ENCODE measurements around the gene LHFPL3.
A peak's percentile ranks its signal among the peaks of the same experiment; 100 is the strongest.
"Not testable (repeated sequence)": the region's sequence is repeated elsewhere in the genome, so short reads cannot be mapped to it uniquely, and the experiment has no call there.

The LHFPL3 gene

GRCh38 chr7:104936546-104936945, 608.1 kb downstream of the LHFPL3 start:
- H3K9me2 ChIP-seq (ENCODE audit: low read depth, low read length) = no peaks in the 10 kb centered on the region
- peaks cover 5% of the 10 kb centered on the region; the same call in 1 of the 2 replicates for H3F3A ChIP-seq (ENCODE audit: insufficient read depth, low read length)
- H3K79me2 ChIP-seq (ENCODE audit: insufficient read depth, low read length) = no peaks in the 10 kb centered on the region
- no peaks in the 10 kb centered on the region for H3K36me3 ChIP-seq (ENCODE audit: insufficient read depth, low read length)
- H4K20me1 ChIP-seq (ENCODE audit: insufficient read depth, low read length) = no peaks in the 10 kb centered on the region
- H3K9me3 ChIP-seq (ENCODE audit: low read length) = no peaks in the 10 kb centered on the region
- no peak overlapping the region for H3K4me3 ChIP-seq (ENCODE audit: low read depth, low read length, poor library complexity, severe bottlenecking)
- H2AFZ ChIP-seq (ENCODE audit: low read length) = peak overlapping the region; percentile 38; the same call in 1 of the 2 replicates
- H3K27ac ChIP-seq (ENCODE audit: low read depth, low read length, poor library complexity, severe bottlenecking) = peak overlapping the region; percentile 74
- no peaks in the 10 kb centered on the region for H3K27me3 ChIP-seq (ENCODE audit: insufficient read depth, low read length)
- peaks cover 57% of the 10 kb centered on the region for H3K4me1 ChIP-seq (ENCODE audit: insufficient read depth, low read length, severe bottlenecking)
- H3K9ac ChIP-seq (ENCODE audit: low read length) = peak overlapping the region; percentile 19; the same call in 1 of the 2 replicates
- H3K4me2 ChIP-seq (ENCODE audit: low read length) = peak overlapping the region; percentile 14; the same call in 1 of the 2 replicates
- TF ChIP-seq, protein P1, sequence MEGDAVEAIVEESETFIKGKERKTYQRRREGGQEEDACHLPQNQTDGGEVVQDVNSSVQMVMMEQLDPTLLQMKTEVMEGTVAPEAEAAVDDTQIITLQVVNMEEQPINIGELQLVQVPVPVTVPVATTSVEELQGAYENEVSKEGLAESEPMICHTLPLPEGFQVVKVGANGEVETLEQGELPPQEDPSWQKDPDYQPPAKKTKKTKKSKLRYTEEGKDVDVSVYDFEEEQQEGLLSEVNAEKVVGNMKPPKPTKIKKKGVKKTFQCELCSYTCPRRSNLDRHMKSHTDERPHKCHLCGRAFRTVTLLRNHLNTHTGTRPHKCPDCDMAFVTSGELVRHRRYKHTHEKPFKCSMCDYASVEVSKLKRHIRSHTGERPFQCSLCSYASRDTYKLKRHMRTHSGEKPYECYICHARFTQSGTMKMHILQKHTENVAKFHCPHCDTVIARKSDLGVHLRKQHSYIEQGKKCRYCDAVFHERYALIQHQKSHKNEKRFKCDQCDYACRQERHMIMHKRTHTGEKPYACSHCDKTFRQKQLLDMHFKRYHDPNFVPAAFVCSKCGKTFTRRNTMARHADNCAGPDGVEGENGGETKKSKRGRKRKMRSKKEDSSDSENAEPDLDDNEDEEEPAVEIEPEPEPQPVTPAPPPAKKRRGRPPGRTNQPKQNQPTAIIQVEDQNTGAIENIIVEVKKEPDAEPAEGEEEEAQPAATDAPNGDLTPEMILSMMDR (IDR thresholded peaks at IDR 0.05; ENCODE audit: low read length) = no peak
- TF ChIP-seq EZH2 (IDR thresholded peaks at IDR 0.05; ENCODE audit: borderline replicate concordance, low read length) = no peak

GRCh38 chr7:104937489-104937888, 609.1 kb downstream of the LHFPL3 start:
- not testable (repeated sequence) for H4K20me1 ChIP-seq (ENCODE audit: insufficient read depth, low read length)

DNA sequence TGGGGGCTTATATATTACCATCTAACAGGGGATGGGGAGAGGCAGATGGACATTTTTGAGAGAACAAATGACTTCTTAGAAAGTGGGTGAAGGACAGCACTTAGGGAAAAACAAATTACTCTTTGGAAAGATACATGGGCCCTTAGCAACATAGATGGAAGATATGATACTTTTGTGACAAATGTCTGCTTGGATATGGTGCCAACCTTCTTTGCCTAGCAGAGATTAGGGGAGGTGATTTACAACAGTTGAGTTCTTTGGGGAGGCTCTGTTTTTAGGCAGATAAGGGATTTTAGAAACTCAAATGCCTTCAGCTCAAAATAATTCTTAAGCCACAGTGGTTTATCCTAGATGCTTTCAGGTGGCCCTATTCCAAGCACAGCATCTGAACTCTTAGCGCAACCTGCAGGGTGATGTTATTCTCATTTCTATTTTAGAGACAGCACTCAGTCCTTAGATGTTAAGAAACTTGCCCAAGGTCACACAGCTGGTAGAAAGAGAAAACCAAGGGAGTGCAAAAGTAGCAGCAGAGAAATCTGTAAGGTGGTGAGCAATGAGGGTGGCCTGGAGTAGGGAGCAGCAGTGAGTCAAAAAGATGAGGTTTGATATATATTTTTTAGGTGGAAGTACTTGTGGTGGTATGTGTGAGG, 610.5 kb downstream of the LHFPL3 start:
- H3K27me3 ChIP-seq (ENCODE audit: insufficient read depth, low read length) = no peaks in the 10 kb centered on the region
- H3K4me3 ChIP-seq (ENCODE audit: low read depth, low read length, poor library complexity, severe bottlenecking) = no peak overlapping the region
- no peaks in the 10 kb centered on the region for H4K20me1 ChIP-seq (ENCODE audit: insufficient read depth, low read length)
- H3K9ac ChIP-seq (ENCODE audit: low read length) = no peak overlapping the region
- H3K4me1 ChIP-seq (ENCODE audit: insufficient read depth, low read length, severe bottlenecking) = peaks cover 60% of the 10 kb centered on the region
- H3F3A ChIP-seq (ENCODE audit: insufficient read depth, low read length) = peaks cover 16% of the 10 kb centered on the region
- H3K9me3 ChIP-seq (ENCODE audit: low read length) = no peaks in the 10 kb centered on the region
- H3K27ac ChIP-seq (ENCODE audit: low read depth, low read length, poor library complexity, severe bottlenecking) = peak overlapping the region; percentile 63
- no peak overlapping the region for H3K4me2 ChIP-seq (ENCODE audit: low read length)
- no peaks in the 10 kb centered on the region for H3K9me2 ChIP-seq (ENCODE audit: low read depth, low read length)
- no peaks in the 10 kb centered on the region for H3K36me3 ChIP-seq (ENCODE audit: insufficient read depth, low read length)
- TF ChIP-seq EZH2 (IDR thresholded peaks at IDR 0.05; ENCODE audit: borderline replicate concordance, low read length) = no peak
- H3K79me2 ChIP-seq (ENCODE audit: insufficient read depth, low read length) = no peaks in the 10 kb centered on the region
- no peak overlapping the region for H2AFZ ChIP-seq (ENCODE audit: low read length)

More at GRCh38 chr7:104937489-104937888, 609.1 kb downstream of the LHFPL3 start:
- H2AFZ ChIP-seq (ENCODE audit: low read length); H3K4me2 ChIP-seq (ENCODE audit: low read length); H3K9me2 ChIP-seq (ENCODE audit: low read depth, low read length); H3K9me3 ChIP-seq (ENCODE audit: low read length); H3K79me2 ChIP-seq (ENCODE audit: insufficient read depth, low read length); H3K9ac ChIP-seq (ENCODE audit: low read length); H3K36me3 ChIP-seq (ENCODE audit: insufficient read depth, low read length); H3K27ac ChIP-seq (ENCODE audit: low read depth, low read length, poor library complexity, severe bottlenecking); H3K27me3 ChIP-seq (ENCODE audit: insufficient read depth, low read length); H3F3A ChIP-seq (ENCODE audit: insufficient read depth, low read length); H3K4me3 ChIP-seq (ENCODE audit: low read depth, low read length, poor library complexity, severe bottlenecking): not testable (repeated sequence)
- H3K4me1 ChIP-seq (ENCODE audit: insufficient read depth, low read length, severe bottlenecking) = peaks cover 59% of the 10 kb centered on the region

DNA sequence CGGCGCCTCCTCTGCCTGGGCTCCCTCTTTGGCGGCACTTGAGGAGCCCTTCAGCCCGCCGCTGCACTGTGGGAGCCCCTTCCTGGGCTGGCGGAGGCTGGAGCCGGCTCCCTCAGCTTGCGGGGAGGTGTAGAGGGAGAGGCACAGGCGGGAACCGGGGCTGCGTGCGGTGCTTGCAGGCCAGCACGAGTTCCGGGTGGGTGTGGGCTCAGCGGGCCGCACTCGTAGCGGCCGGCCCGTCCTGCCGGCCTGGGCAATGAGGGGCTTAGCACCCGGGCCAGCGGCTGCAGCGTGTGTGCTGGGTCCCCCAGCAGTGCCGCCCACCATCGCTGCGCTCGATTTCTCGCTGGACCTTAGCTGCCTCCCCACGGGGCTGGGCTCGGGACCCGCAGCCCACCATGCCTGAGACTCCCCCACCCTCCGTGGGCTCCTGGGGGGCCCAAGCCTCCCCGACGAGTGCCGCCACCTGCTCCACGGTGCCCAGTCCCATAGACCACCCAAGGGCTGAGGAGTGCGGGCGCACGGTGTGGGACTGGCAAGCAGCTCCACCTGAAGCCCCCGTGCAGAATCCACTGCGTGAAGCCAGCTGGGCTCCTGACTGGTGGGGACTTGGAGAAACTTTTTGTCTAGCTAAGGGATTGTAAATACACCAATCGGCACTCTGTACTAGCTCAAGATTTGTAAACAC, 611.8 kb downstream of the LHFPL3 start:
- no peaks in the 10 kb centered on the region for H3K9me3 ChIP-seq (ENCODE audit: low read length)
- no peaks in the 10 kb centered on the region for H3K79me2 ChIP-seq (ENCODE audit: insufficient read depth, low read length)
- H3K4me2 ChIP-seq (ENCODE audit: low read length) = no peak overlapping the region
- H3F3A ChIP-seq (ENCODE audit: insufficient read depth, low read length) = peaks cover 23% of the 10 kb centered on the region
- no peak overlapping the region for H2AFZ ChIP-seq (ENCODE audit: low read length)
- H4K20me1 ChIP-seq (ENCODE audit: insufficient read depth, low read length) = no peaks in the 10 kb centered on the region
- H3K9me2 ChIP-seq (ENCODE audit: low read depth, low read length) = no peaks in the 10 kb centered on the region
- TF ChIP-seq, protein P1 (IDR thresholded peaks at IDR 0.05; ENCODE audit: low read length) = no peak
- no peak for TF ChIP-seq EZH2 (IDR thresholded peaks at IDR 0.05; ENCODE audit: borderline replicate concordance, low read length)
- no peak overlapping the region for H3K4me3 ChIP-seq (ENCODE audit: low read depth, low read length, poor library complexity, severe bottlenecking)
- H3K27ac ChIP-seq (ENCODE audit: low read depth, low read length, poor library complexity, severe bottlenecking) = no peak overlapping the region
- H3K9ac ChIP-seq (ENCODE audit: low read length) = no peak overlapping the region
- no peaks in the 10 kb centered on the region for H3K36me3 ChIP-seq (ENCODE audit: insufficient read depth, low read length)
- peaks cover 73% of the 10 kb centered on the region for H3K4me1 ChIP-seq (ENCODE audit: insufficient read depth, low read length, severe bottlenecking)
- no peaks in the 10 kb centered on the region for H3K27me3 ChIP-seq (ENCODE audit: insufficient read depth, low read length)

Data from OCI-LY1 (cell line).